Hepatocyte (in vitro differentiated cells): ENCODE data around the gene VN1R4. TPM values are rescaled to one million over a fixed set of nuclear protein-coding genes. Genes with fewer than 3 reads are reported as not detected.
"Not testable (repeated sequence)": the region's sequence is repeated elsewhere in the genome, so short reads cannot be mapped to it uniquely, and the experiment has no call there.

Experiments used
- DNase-seq: peaks from one replicate; pipeline ENCODE4 v3.0.0-alpha.2; 2016; ENCODE audit warnings: low spot score
- H2AFZ ChIP-seq: fragments of 200-600 bp; sonication (generic); 2 replicates; pipeline ENCODE4 v1.6.0; 2016; ENCODE audit warnings: antibody characterized with exemption, mild to moderate bottlenecking
- H3K27ac ChIP-seq: fragments of 200-600 bp; sonication (generic); 2 replicates; pipeline ENCODE4 v1.5.1; 2016; ENCODE audit warnings: mild to moderate bottlenecking
- H3K27me3 ChIP-seq: fragments of 200-600 bp; sonication (generic); 2 replicates; pipeline ENCODE4 v1.6.1; 2016
- H3K36me3 ChIP-seq: fragments of 200-600 bp; sonication (generic); replicated peaks from 2 replicates; pipeline ENCODE4 v1.5.1; 2016; ENCODE audit warnings: low read depth; ENCODE audit not compliant: insufficient read depth
- H3K4me1 ChIP-seq: fragments of 200-600 bp; sonication (generic); 2 replicates; pipeline ENCODE4 v1.5.1; 2016; ENCODE audit warnings: mild to moderate bottlenecking, moderate library complexity; ENCODE audit not compliant: insufficient read depth
- H3K4me2 ChIP-seq: fragments of 200-600 bp; sonication (generic); 2 replicates; pipeline ENCODE4 v1.6.0; 2016
- H3K4me3 ChIP-seq: fragments of 200-600 bp; sonication (generic); 2 replicates; pipeline ENCODE4 v1.5.1; 2016; ENCODE audit warnings: mild to moderate bottlenecking
- H3K79me2 ChIP-seq: fragments of 200-600 bp; sonication (generic); 2 replicates; pipeline ENCODE4 v1.6.0; 2017; ENCODE audit warnings: mild to moderate bottlenecking
- H3K9me2 ChIP-seq: fragments of 200-600 bp; sonication (generic); replicated peaks from 2 replicates; pipeline ENCODE4 v1.6.0; 2017; ENCODE audit warnings: mild to moderate bottlenecking; ENCODE audit not compliant: insufficient read depth
- H3K9me3 ChIP-seq: fragments of 200-600 bp; sonication (generic); 2 replicates; pipeline ENCODE4 v1.5.1; 2016; ENCODE audit warnings: low read depth, mild to moderate bottlenecking
- H4K20me1 ChIP-seq: fragments of 200-600 bp; sonication (generic); 2 replicates; pipeline ENCODE4 v1.6.0; 2016; ENCODE audit warnings: mild to moderate bottlenecking; ENCODE audit not compliant: insufficient read depth, poor library complexity, severe bottlenecking
- CTCF ChIP-seq: fragments of 200-600 bp; sonication (generic); IDR thresholded peaks from 2 replicates; pipeline ENCODE4 v1.5.1; 2016; ENCODE audit warnings: antibody characterized with exemption, mild to moderate bottlenecking; ENCODE audit not compliant: poor library complexity
- EZH2 ChIP-seq: fragments of 200-600 bp; sonication (generic); IDR thresholded peaks from 2 replicates; pipeline ENCODE4 v1.6.1; 2016; ENCODE audit warnings: antibody characterized with exemption, mild to moderate bottlenecking, borderline replicate concordance
- EZH2phosphoT487 ChIP-seq: fragments of 200-600 bp; sonication (generic); IDR thresholded peaks from one replicate; pipeline ENCODE4 v1.6.1; 2018; ENCODE audit warnings: antibody characterized with exemption, mild to moderate bottlenecking, low read depth, moderate library complexity; ENCODE audit not compliant: unreplicated experiment, severe bottlenecking
- WGBS: methylation state at CpG from one replicate; pipeline ENCODE4 v1.1.6; 2016; ENCODE audit warnings: low lambda C conversion rate; ENCODE audit errors: missing lambda C conversion rate; 5-methylcytosine and 5-hydroxymethylcytosine counted together
- polyA plus RNA-seq: library from polyadenylated mRNA; unstranded; fragments of >200 nt; fragmentation: Nextera tagmentation; extraction: Ambion mirVana; gene quantifications from 2 replicates; pipeline ENCODE4 v1.2.1, GENCODE V29; 2016
- total RNA-seq: library from RNA; depleted of rRNA; stranded (reverse); fragments of >200 nt; gene quantifications from 2 replicates; pipeline ENCODE4 v1.2.3, GENCODE V29; 2014

Gene VN1R4
- total and polyA plus RNA-seq, 2 experiments from 2014 or later = not detected

- H2AFZ ChIP-seq = no peak overlapping the region
- WGBS = 97% methylated on average over 2 of the region's 2 CpGs
Measured at GRCh38 chr19:53275480-53275879, 8.0 kb upstream of the VN1R4 start.

GRCh38 chr19:53272044-53272443 lies 4.5 kb upstream of the VN1R4 start:
- whole genome bisulfite sequencing = 91% methylated on average over 9 of the region's 9 CpGs
- no peaks in the 10 kb centered on the region for H3K27me3 ChIP-seq
- H3K4me2 ChIP-seq = no peak overlapping the region
- TF ChIP-seq EZH2phosphoT487 (no peak), EZH2 (no peak), CTCF (no peak)
- H2AFZ ChIP-seq = no peak overlapping the region
- H4K20me1 ChIP-seq = no peaks in the 10 kb centered on the region
- H3K79me2 ChIP-seq = no peaks in the 10 kb centered on the region
- no peak overlapping the region for H3K27ac ChIP-seq
- no peaks in the 10 kb centered on the region for H3K9me2 ChIP-seq
- no peak overlapping the region for H3K4me3 ChIP-seq
- no peaks in the 10 kb centered on the region for H3K36me3 ChIP-seq
- H3K4me1 ChIP-seq = no peaks in the 10 kb centered on the region
- DNase-seq = no peak
- H3K9me3 ChIP-seq = no peaks in the 10 kb centered on the region

More at GRCh38 chr19:53275480-53275879, 8.0 kb upstream of the VN1R4 start:
- Histone ChIP-seq H4K20me1 (no peaks in the 10 kb centered on the region), H3K4me2 (no peak overlapping the region), H3K9me3 (no peaks in the 10 kb centered on the region), H3K4me1 (no peaks in the 10 kb centered on the region), H3K27me3 (no peaks in the 10 kb centered on the region), H3K9me2 (no peaks in the 10 kb centered on the region), H3K4me3 (no peak overlapping the region), H3K27ac (no peak overlapping the region), H3K79me2 (no peaks in the 10 kb centered on the region), H3K36me3 (no peaks in the 10 kb centered on the region)
- TF ChIP-seq CTCF = no peak
- TF ChIP-seq EZH2 = no peak
- TF ChIP-seq EZH2phosphoT487 = no peak
- no peak for DNase-seq

GRCh38 chr19:53269861-53270260 lies 2.3 kb upstream of the VN1R4 start:
- not testable (repeated sequence) for H3K27me3 ChIP-seq, H3K4me2 ChIP-seq, H3K4me1 ChIP-seq, H3K27ac ChIP-seq, H3K4me3 ChIP-seq, H3K9me2 ChIP-seq, DNase-seq, H3K36me3 ChIP-seq, H3K79me2 ChIP-seq, H3K9me3 ChIP-seq, H4K20me1 ChIP-seq, H2AFZ ChIP-seq
- WGBS = 94% methylated on average over 15 of the region's 27 CpGs

GRCh38 chr19:53257715-53258342 lies 9.7 kb downstream of the VN1R4 start, which contains the start of gene VN1R2:
VN1R2 (plus strand) TSS chr19:53258292; CDS start chr19:53258376, 84 bp downstream.
- not testable (repeated sequence) for H3K4me2 ChIP-seq, H3K27ac ChIP-seq, H3K9me2 ChIP-seq, H2AFZ ChIP-seq, H3K27me3 ChIP-seq, H3K36me3 ChIP-seq, H3K4me1 ChIP-seq, H3K79me2 ChIP-seq, DNase-seq, H4K20me1 ChIP-seq, H3K4me3 ChIP-seq, H3K9me3 ChIP-seq
- 86% methylated on average over 14 of the region's 14 CpGs for WGBS
